ENCODE results near the gene PIK3CD.

Gene PIK3CD

DNA sequence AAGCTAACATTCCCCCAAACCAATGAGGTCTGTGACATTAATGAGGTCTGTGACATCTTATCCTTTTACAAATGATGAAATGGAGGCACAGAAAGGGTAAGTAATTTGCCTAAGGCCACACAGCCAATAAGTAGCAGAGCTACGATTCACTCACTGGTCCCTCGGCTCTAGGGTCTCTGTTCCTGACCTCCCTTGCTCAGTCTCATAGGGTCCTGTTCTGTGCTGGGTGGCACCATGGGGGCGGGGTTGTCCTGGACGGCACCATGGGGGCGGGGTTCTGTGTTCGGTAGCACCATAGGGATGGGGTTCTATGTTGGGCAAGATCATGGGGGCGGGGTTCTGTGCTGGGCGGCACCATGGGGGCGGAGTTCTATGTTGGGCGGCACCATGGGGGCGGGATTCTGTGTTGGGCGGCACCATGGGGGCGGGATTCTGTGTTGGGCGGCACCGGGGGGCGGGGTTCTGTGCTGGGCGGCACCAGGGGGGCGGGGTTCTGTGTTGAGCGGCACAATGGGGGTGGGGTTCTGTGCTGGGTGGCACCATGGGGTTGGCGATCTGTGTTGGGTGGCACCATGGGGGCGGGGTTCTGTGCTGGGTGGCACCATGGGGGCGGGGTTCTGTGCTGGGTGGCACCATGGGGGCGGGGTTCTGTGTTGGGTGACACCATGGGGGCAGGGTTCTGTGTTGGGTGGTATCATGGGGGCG, 116.6 kb downstream of the PIK3CD start:
- no peak for DNase-seq (ENCODE audit: low read depth in 2 of 2)

DNA sequence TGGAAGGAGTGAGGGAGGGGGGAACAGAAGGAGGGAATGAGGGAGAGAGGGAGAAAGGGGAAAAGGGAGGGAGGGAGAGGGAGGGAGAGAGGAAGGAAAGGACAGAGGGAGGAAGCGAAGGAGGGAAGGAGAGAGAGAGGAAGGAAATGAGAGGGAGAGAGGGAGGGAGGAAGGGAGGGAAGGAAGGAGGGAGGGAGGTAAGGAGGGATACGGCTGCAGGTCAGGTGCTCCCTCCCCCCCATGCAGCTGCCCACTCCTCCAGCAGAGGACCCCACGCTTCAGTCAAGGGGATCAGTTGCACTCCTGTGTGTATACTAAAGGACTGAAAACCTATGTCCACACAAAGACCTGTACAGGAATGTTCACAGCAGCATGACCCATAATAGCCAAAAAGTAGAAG, 117.5 kb downstream of the PIK3CD start:
- no peak for DNase-seq (ENCODE audit: low read depth in 2 of 2)

DNA sequence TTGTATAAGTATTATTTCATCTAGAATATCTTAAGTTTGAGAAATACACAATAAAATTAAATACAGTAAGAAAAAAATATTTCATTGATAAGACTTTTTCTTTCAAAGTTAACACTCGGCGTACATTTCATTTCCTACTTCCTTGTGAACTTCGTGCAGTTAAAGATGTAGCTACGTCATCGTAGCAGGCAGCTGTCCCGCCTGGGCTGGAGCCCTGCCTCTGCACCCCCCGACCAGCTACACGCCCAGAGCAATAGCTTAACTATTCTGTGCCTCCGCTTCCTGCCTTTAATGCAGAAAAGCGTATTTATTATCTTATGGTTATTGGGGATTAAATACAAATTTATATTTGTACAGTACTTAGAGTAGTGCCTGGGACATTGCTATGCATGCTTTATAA, 118.8 kb downstream of the PIK3CD start:
- DNase-seq (ENCODE audit: low read depth in 2 of 2), result no peak

DNA sequence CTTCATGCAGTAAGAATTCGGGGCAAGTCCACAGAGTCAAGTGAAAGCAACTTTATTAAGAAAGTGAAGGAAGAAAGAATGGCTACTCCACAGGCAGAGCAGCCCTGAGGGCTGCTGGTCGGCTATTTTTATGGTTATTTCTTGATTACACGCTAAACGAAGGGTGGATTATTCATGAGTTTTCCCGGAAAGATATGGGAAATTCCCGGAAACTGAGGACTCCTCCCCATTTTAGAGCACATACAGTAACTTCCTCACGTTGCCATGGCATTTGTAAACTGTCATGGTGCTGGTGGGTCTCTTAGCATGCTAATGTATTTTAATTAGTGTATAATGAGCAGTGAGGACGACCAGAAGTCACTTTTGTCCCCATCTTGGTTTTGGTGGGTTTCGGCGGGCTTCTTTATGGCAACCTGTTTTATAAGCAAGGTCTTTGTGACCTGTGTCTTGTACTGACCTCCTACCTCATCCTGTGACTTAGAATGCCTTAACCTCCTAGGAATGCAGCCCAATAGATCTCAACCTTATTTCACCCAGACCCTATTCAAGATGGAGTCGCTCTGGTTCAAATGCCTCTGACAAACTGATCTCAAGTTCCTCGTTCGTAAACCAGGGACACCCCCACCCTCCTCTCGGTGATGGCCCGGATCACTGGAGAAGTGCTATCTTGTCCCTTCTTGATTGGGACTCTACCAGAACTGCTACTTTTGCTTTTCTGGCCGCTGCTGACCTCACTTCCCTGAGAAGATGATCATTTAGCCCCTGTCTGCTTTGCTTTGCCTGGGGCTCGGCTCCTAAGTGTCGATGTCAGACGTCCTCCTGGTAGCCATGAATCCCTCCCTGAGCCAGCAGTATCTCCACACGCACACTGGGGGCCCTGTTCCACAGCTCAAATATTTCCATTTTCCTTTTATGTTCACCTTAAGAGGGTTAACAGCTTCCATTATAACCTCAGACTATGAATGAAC, 123.5 kb downstream of the PIK3CD start:
- DNase-seq (ENCODE audit: low read depth in 2 of 2), result no peak

DNA sequence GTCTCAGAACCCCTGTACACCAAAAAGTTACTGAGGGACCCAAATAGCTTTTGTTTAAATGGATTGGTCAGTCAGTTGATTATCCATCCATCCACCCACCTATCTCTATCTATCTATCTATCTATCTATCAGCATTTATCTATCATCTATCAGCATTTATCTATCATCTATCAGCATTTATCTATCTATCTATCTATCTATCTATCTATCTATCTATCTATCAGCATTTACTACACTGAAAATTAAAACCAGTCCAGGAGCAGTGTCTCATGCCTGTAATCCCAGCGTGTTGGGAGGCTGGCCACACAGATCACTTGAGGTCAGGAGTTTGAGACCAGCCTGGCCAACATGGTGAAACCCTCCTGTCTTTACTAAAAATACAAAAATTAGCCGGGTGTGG, 125.2 kb downstream of the PIK3CD start:
- DNase-seq (ENCODE audit: low read depth in 2 of 2), result no peak

Measured in stimulated activated CD8-positive, alpha-beta memory T cell treated with anti-CD3 and anti-CD28 coated beads, Interleukin-7, amount 100 ng/mL, for 1 hour (primary cell).